ENCODE data around the gene INHBE. TPM values are rescaled to one million over a fixed set of nuclear protein-coding genes. Genes with fewer than 3 reads are reported as not detected.

The INHBE gene
- total and polyA plus RNA-seq, 2 of the 8 experiments (the other 6 are each of a cell fraction or from before 2014, with no cell fraction given), result 10.2 to 18.8 TPM

DNA sequence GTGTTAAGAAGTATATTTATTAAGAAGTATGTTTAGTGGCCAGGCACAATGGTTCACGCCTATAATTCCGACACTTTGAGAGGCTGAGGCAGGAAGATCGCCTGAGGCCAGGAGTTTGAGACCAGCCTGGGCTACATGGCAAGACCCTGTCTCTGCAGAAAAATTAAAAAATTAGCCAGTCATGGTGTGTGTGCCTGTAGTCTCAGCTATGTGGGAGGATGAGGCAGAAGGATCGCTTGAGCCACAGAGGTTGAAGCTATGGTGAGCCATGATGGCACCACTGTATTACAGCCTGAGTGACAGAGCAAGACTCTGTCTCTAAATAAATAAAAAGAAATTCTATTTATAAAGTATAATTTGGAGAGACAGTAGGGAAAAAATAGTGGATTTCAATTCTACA is 44.6 kb upstream of the INHBE start:
- Histone ChIP-seq H3K9me3 (ENCODE audit: insufficient read depth in 2 of 2, low read depth in 1 of 2, low read length in 1 of 2) (no peaks in the 10 kb centered on the region), H2AFZ (ENCODE audit: low read length) (no peak overlapping the region), H2BK15ac (ENCODE audit: low read length) (no peak overlapping the region), H3K27me3 (replicated peaks in 1 of 4; ENCODE audit: control insufficient read depth in 3 of 4, extremely low read depth in 1 of 4, insufficient read depth in 3 of 4, low read length in 3 of 4) (no peaks in the 10 kb centered on the region), H4K20me1 (replicated peaks in 1 of 2; ENCODE audit: control insufficient read depth in 1 of 2, insufficient read depth in 2 of 2, low read length in 2 of 2) (no peaks in the 10 kb centered on the region), H3K4me1 (replicated peaks in 1 of 4; ENCODE audit: control insufficient read depth in 3 of 4, insufficient read depth in 4 of 4, low read length in 3 of 4) (no peaks in the 10 kb centered on the region; a peak in 1 of 7 replicates), H2AK5ac (ENCODE audit: low read depth, low read length) (no peak overlapping the region; the same call in 1 of the 2 replicates), H3K4me2 (ENCODE audit: insufficient read depth in 1 of 2, low read depth in 2 of 2, low read length in 2 of 2) (no peak overlapping the region), H3K14ac (ENCODE audit: insufficient read length) (no peak overlapping the region), H3K4ac (replicated peaks; ENCODE audit: insufficient read length, low read depth, low read length) (no peak overlapping the region), H3K56ac (replicated peaks; ENCODE audit: insufficient read length, low read depth, low read length) (no peak overlapping the region), H3K4me3 (ENCODE audit: extremely low read depth in 1 of 4, insufficient read depth in 2 of 4, low read depth in 3 of 4, low read length in 4 of 4) (no peak overlapping the region), H3K9ac (replicated peaks in 1 of 4; ENCODE audit: extremely low read depth in 1 of 4, low read depth in 3 of 4, low read length in 3 of 4) (no peak overlapping the region), H3K79me2 (ENCODE audit: control insufficient read depth in 1 of 2, insufficient read depth in 2 of 2, low read length in 2 of 2) (peaks cover 0 to 6% of the 10 kb centered on the region in 2 experiments; a peak in 1 of 4 replicates), H3K23ac (ENCODE audit: insufficient read length) (no peak overlapping the region), H4K8ac (ENCODE audit: extremely low read depth, insufficient read depth, low read length) (no peak overlapping the region), H3K18ac (ENCODE audit: extremely low read depth, low read length) (no peak overlapping the region), H3K23me2 (ENCODE audit: low read depth, low read length) (no peaks in the 10 kb centered on the region), H3K27ac (ENCODE audit: low read depth, low read length) (no peak overlapping the region), H3K79me1 (ENCODE audit: low read depth, low read length) (peaks cover 2% of the 10 kb centered on the region; the same call in 1 of the 2 replicates), H4K91ac (replicated peaks; ENCODE audit: insufficient read length, low read length) (no peak overlapping the region), H2BK12ac (ENCODE audit: low read depth, low read length) (no peak overlapping the region; the same call in 1 of the 2 replicates), H2BK5ac (ENCODE audit: low read depth, low read length) (no peak overlapping the region), H3K36me3 (ENCODE audit: control insufficient read depth in 2 of 4, insufficient read depth in 4 of 4, low read length in 3 of 4) (no peaks in the 10 kb centered on the region), H2BK120ac (replicated peaks; ENCODE audit: low read depth, low read length) (no peak overlapping the region), H4K5ac (ENCODE audit: insufficient read length, low read depth, low read length) (no peak overlapping the region), H2BK20ac (ENCODE audit: low read length) (no peak overlapping the region)
- FAIRE-seq (no peak), DNase-seq (ENCODE audit: low read depth in 1 of 2, low spot score in 2 of 2) (no peak)
- 87% methylated on average over 4 of the region's 4 CpGs; no CpG with 5 or more reads in 1 of the 2 experiments for WGBS, 2 experiments (ENCODE audit: extremely low coverage in 1 of 2, insufficient coverage in 1 of 2, insufficient read length in 1 of 2, insufficient replicate concordance in 2 of 2, low coverage in 1 of 2, low lambda C conversion rate in 2 of 2, missing lambda C conversion rate in 1 of 2)
- POLR2A ChIA-PET (ENCODE audit: partially characterized antibody), result interaction anchor here (0.9 to 4.2 kb wide), 8 partner anchors 8 to 46 kb away, joined by 3 to 23 read pairs (median 4); partner anchors contain the start of gene INHBE
- CTCF ChIA-PET (ENCODE audit: partially characterized antibody), result interaction anchor here (0.6 to 3.2 kb wide), 11 partner anchors 10 to 296 kb away, joined by 3 to 18 read pairs (median 5); partner anchors contain the start of gene GLI1
- no peak for TF ChIP-seq BCL11A (IDR thresholded peaks at IDR 0.05; ENCODE audit: low read depth in 2 of 2, low read length in 2 of 2)
- TF ChIP-seq, protein P1, sequence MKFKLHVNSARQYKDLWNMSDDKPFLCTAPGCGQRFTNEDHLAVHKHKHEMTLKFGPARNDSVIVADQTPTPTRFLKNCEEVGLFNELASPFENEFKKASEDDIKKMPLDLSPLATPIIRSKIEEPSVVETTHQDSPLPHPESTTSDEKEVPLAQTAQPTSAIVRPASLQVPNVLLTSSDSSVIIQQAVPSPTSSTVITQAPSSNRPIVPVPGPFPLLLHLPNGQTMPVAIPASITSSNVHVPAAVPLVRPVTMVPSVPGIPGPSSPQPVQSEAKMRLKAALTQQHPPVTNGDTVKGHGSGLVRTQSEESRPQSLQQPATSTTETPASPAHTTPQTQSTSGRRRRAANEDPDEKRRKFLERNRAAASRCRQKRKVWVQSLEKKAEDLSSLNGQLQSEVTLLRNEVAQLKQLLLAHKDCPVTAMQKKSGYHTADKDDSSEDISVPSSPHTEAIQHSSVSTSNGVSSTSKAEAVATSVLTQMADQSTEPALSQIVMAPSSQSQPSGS (IDR thresholded peaks at IDR 0.05; ENCODE audit: low read length), result no peak
- no peak for TF ChIP-seq GTF2F1 (IDR thresholded peaks at IDR 0.05; ENCODE audit: borderline replicate concordance, low read depth, low read length)
- no peak for TF ChIP-seq RXRA (IDR thresholded peaks at IDR 0.05; ENCODE audit: insufficient read depth, low read depth, low read length)
- TF ChIP-seq POLR2AphosphoS5 (IDR thresholded peaks at IDR 0.05; ENCODE audit: low read depth, low read length), result no peak
- TF ChIP-seq, protein P2, sequence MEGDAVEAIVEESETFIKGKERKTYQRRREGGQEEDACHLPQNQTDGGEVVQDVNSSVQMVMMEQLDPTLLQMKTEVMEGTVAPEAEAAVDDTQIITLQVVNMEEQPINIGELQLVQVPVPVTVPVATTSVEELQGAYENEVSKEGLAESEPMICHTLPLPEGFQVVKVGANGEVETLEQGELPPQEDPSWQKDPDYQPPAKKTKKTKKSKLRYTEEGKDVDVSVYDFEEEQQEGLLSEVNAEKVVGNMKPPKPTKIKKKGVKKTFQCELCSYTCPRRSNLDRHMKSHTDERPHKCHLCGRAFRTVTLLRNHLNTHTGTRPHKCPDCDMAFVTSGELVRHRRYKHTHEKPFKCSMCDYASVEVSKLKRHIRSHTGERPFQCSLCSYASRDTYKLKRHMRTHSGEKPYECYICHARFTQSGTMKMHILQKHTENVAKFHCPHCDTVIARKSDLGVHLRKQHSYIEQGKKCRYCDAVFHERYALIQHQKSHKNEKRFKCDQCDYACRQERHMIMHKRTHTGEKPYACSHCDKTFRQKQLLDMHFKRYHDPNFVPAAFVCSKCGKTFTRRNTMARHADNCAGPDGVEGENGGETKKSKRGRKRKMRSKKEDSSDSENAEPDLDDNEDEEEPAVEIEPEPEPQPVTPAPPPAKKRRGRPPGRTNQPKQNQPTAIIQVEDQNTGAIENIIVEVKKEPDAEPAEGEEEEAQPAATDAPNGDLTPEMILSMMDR (IDR thresholded peaks at IDR 0.05; ENCODE audit: control extremely low read depth in 1 of 3, insufficient read depth in 1 of 3, low read depth in 1 of 3, low read length in 3 of 3), result no peak
- TF ChIP-seq BRCA1 (IDR thresholded peaks at IDR 0.05; ENCODE audit: low read depth, low read length), result no peak
- TF ChIP-seq HDAC6 (IDR thresholded peaks at IDR 0.05; ENCODE audit: low read depth, low read length), result no peak
- no peak for TF ChIP-seq TCF12 (IDR thresholded peaks at IDR 0.05; ENCODE audit: low read depth, low read length)
- TF ChIP-seq KDM1A (IDR thresholded peaks at IDR 0.05; ENCODE audit: borderline replicate concordance, low read length), result no peak
